Subcutaneous abdominal adipose tissue (tissue), 5 donors: ENCODE data around the gene PRR7.

Source experiments
- H3K27ac ChIP-seq: one replicate; pipeline ENCODE4 v1.7.0; 2013; ENCODE audit warnings: low read depth, mild to moderate bottlenecking, inconsistent platforms, low read length, moderate library complexity
- H3K27me3 ChIP-seq, 5 donors: one replicate each; pipeline ENCODE4 v1.7.0; 2013; ENCODE audit warnings: low read length in 5 of 5, inconsistent platforms in 1 of 5; ENCODE audit not compliant: control insufficient read depth in 5 of 5, insufficient read depth in 4 of 5
- H3K36me3 ChIP-seq, 5 donors: one replicate each; pipeline ENCODE4 v1.7.0; 2013; ENCODE audit warnings: low read length in 5 of 5; ENCODE audit not compliant: control insufficient read depth in 5 of 5, insufficient read depth in 5 of 5
- H3K4me1 ChIP-seq, 5 donors: one replicate each; pipeline ENCODE4 v1.7.0; 2013; ENCODE audit warnings: low read length in 5 of 5, mild to moderate bottlenecking in 3 of 5, moderate library complexity in 1 of 5; ENCODE audit not compliant: control insufficient read depth in 5 of 5, insufficient read depth in 5 of 5
- H3K4me3 ChIP-seq, 5 donors: one replicate each; pipeline ENCODE4 v1.7.0; 2013; ENCODE audit warnings: low read length in 5 of 5, low read depth in 1 of 5
- H3K9ac ChIP-seq, 5 donors: one replicate each; pipeline ENCODE4 v1.7.0; 2013; ENCODE audit warnings: low read length in 5 of 5, mild to moderate bottlenecking in 4 of 5, moderate library complexity in 3 of 5
- H3K9me3 ChIP-seq, 5 donors: one replicate each; pipeline ENCODE4 v1.7.0; 2013; ENCODE audit warnings: low read length in 5 of 5; ENCODE audit not compliant: control insufficient read depth in 5 of 5
- donor health status: healthy.
- donor health status: healthy.
- donor health status: healthy.
- donor health status: healthy.
- donor health status: healthy.

Gene PRR7

GRCh38 chr5:177497292-177498012 lies 50.8 kb downstream of the PRR7 start, which contains the start of gene PDLIM7:
Gene PDLIM7 (minus strand): TSS chr5:177497604. CDS start chr5:177496512, 1,092 bp downstream.
- Histone ChIP-seq H3K4me1 (peaks cover 2 to 59% (median 49%) of the 10 kb centered on the region in 5 donors), H3K36me3 (peaks cover 0 to 6% (median 3%) of the 10 kb centered on the region in 5 donors), H3K9me3 (no peaks in the 10 kb centered on the region), H3K9ac (peak within 1 kb of the TSS in 4 of 5 donors; percentile 61 to 72 (median 64)), H3K27me3 (no peaks in the 10 kb centered on the region), H3K4me3 (peak within 1 kb of the TSS; percentile 69 to 79 (median 72)), H3K27ac (peak within 1 kb of the TSS; percentile 74)

- peak overlapping the region in 3 of 5 donors; percentile 37 to 66 (median 58) for H3K9ac ChIP-seq
These were observed 51.6 kb downstream of the PRR7 start for GRCh38 chr5:177498013-177498787.

GRCh38 chr5:177499842-177500241 lies 53.2 kb downstream of the PRR7 start:
- H3K4me1 ChIP-seq: peaks cover 2 to 49% (median 33%) of the 10 kb centered on the region in 5 donors
- no peaks in the 10 kb centered on the region for H3K9me3 ChIP-seq
- H3K36me3 ChIP-seq: peaks cover 0 to 20% (median 0%) of the 10 kb centered on the region in 5 donors
- no peak overlapping the region for H3K9ac ChIP-seq
- H3K27ac ChIP-seq: no peak overlapping the region
- no peak overlapping the region for H3K4me3 ChIP-seq
- no peaks in the 10 kb centered on the region for H3K27me3 ChIP-seq

More at GRCh38 chr5:177498013-177498787, 51.6 kb downstream of the PRR7 start:
- Histone ChIP-seq H3K4me1 (peaks cover 2 to 61% (median 49%) of the 10 kb centered on the region in 5 donors), H3K27me3 (no peaks in the 10 kb centered on the region), H3K9me3 (no peaks in the 10 kb centered on the region), H3K4me3 (peak overlapping the region; percentile 69 to 79 (median 72)), H3K36me3 (peaks cover 0 to 8% (median 2%) of the 10 kb centered on the region in 5 donors), H3K27ac (peak overlapping the region; percentile 54)

GRCh38 chr5:177500685-177501522 lies 54.3 kb downstream of the PRR7 start:
- Histone ChIP-seq H3K27ac (no peak overlapping the region), H3K4me1 (peaks cover 2 to 39% (median 22%) of the 10 kb centered on the region in 5 donors), H3K9ac (no peak overlapping the region), H3K9me3 (no peaks in the 10 kb centered on the region), H3K36me3 (peaks cover 0 to 24% (median 0%) of the 10 kb centered on the region in 5 donors), H3K4me3 (no peak overlapping the region), H3K27me3 (no peaks in the 10 kb centered on the region)

- no peak overlapping the region for H3K9ac ChIP-seq
- no peak overlapping the region for H3K4me3 ChIP-seq
- no peaks in the 10 kb centered on the region for H3K9me3 ChIP-seq
- H3K36me3 ChIP-seq: peaks cover 0 to 24% (median 0%) of the 10 kb centered on the region in 5 donors
- H3K27me3 ChIP-seq: no peaks in the 10 kb centered on the region
- peaks cover 2 to 28% (median 14%) of the 10 kb centered on the region in 5 donors for H3K4me1 ChIP-seq
- H3K27ac ChIP-seq: no peak overlapping the region
These were observed 55.5 kb downstream of the PRR7 start for GRCh38 chr5:177501874-177502678.

GRCh38 chr5:177502886-177503285 lies 56.3 kb downstream of the PRR7 start:
- Histone ChIP-seq H3K27me3 (no peaks in the 10 kb centered on the region), H3K9me3 (no peaks in the 10 kb centered on the region), H3K36me3 (peaks cover 0 to 24% (median 0%) of the 10 kb centered on the region in 5 donors), H3K9ac (no peak overlapping the region), H3K27ac (no peak overlapping the region), H3K4me1 (peaks cover 2 to 27% (median 12%) of the 10 kb centered on the region in 5 donors), H3K4me3 (no peak overlapping the region)

- Histone ChIP-seq H3K9ac (no peak overlapping the region), H3K27me3 (no peaks in the 10 kb centered on the region), H3K4me1 (peaks cover 0 to 26% (median 7%) of the 10 kb centered on the region in 5 donors), H3K36me3 (peaks cover 0 to 24% (median 0%) of the 10 kb centered on the region in 5 donors), H3K9me3 (no peaks in the 10 kb centered on the region), H3K27ac (no peak overlapping the region), H3K4me3 (no peak overlapping the region)
These were observed 56.9 kb downstream of the PRR7 start for GRCh38 chr5:177503351-177504085.

GRCh38 chr5:177504086-177505056 lies 57.8 kb downstream of the PRR7 start:
- Histone ChIP-seq H3K4me1 (peaks cover 0 to 34% (median 6%) of the 10 kb centered on the region in 5 donors), H3K36me3 (peaks cover 0 to 24% (median 0%) of the 10 kb centered on the region in 5 donors), H3K27me3 (no peaks in the 10 kb centered on the region), H3K4me3 (no peak overlapping the region), H3K9ac (no peak overlapping the region), H3K9me3 (no peaks in the 10 kb centered on the region), H3K27ac (no peak overlapping the region)
